Esophagus (tissue), 2 donors: ENCODE results near the gene ATP8A2. TPM values are rescaled to one million over a fixed set of nuclear protein-coding genes. Genes with fewer than 3 reads are reported as not detected.

Experiments used
- H3K27ac ChIP-seq, 2 donors: one replicate each; pipeline ENCODE4 v1.5.1; 2013; ENCODE audit warnings: low read depth in 2 of 2, mild to moderate bottlenecking in 2 of 2, inconsistent platforms in 1 of 2, low read length in 1 of 2, moderate library complexity in 1 of 2
- H3K27me3 ChIP-seq, 2 donors: one replicate each; pipeline ENCODE4 v1.6.1; 2013; ENCODE audit warnings: low read length in 2 of 2, control low read depth in 1 of 2, mild to moderate bottlenecking in 1 of 2; ENCODE audit not compliant: insufficient read depth in 2 of 2, control insufficient read depth in 1 of 2
- H3K36me3 ChIP-seq, 2 donors: one replicate each; pipeline ENCODE4 v1.6.1; 2013; ENCODE audit warnings: low read length in 1 of 2; ENCODE audit not compliant: control insufficient read depth in 2 of 2, insufficient read depth in 2 of 2
- H3K4me1 ChIP-seq, 2 donors: one replicate each; pipeline ENCODE4 v1.6.1; 2013; ENCODE audit warnings: low read length in 1 of 2; ENCODE audit not compliant: control insufficient read depth in 2 of 2, insufficient read depth in 2 of 2
- H3K4me3 ChIP-seq, 2 donors: one replicate each; pipeline ENCODE4 v1.5.1; 2013; ENCODE audit warnings: low read length in 2 of 2, mild to moderate bottlenecking in 2 of 2, low read depth in 1 of 2, moderate library complexity in 1 of 2
- H3K9me3 ChIP-seq, 2 donors: one replicate each; pipeline ENCODE4 v1.6.1; 2013; ENCODE audit warnings: mild to moderate bottlenecking in 2 of 2, low read depth in 1 of 2, low read length in 1 of 2, moderate library complexity in 1 of 2; ENCODE audit not compliant: control insufficient read depth in 2 of 2, insufficient read depth in 1 of 2
- WGBS, 2 donors: extraction: QIAGEN DNeasy Blood & Tissue Kit; methylation state at CpG; one replicate each; pipeline ENCODE4 v1.1.7; 2013; 5-methylcytosine and 5-hydroxymethylcytosine counted together
- polyA plus RNA-seq, 2 donors: library from polyadenylated mRNA; stranded (reverse); fragments of 200-250 nt; gene quantifications; one replicate each; pipeline ENCODE4 v1.2.3, GENCODE V29; 2013
- donor health status: healthy with polysubstance abuse.
- donor health status: Bipolar disorder and iron deficiency.

Gene ATP8A2
- polyA plus RNA-seq, 2 donors: 0.01 TPM; not detected in 1

DNA sequence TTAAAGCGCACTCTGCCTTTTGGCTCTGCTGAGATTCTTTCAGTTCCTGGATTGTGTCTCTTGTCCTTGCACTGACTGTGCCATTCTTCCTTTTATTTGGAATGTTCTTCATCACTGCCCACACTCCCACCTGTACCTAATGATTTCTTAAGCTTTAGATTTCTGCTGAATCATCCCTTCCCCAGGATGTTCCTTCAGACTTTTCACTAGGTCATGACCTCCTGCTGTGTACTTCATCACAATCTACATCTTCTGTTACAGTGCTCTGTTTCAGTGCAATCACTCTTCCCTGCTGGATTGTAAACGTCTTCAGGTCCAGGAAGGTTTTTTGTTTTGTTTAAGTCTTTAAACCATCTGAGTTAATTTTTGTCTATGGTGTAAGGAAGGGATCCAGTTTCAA, 281.0 kb downstream of the ATP8A2 start:
- Histone ChIP-seq H3K27ac (no peak overlapping the region), H3K27me3 (no peaks in the 10 kb centered on the region), H3K4me1 (no peaks in the 10 kb centered on the region), H3K36me3 (no peaks in the 10 kb centered on the region), H3K9me3 (peaks cover 3 to 6% of the 10 kb centered on the region in 2 donors), H3K4me3 (no peak overlapping the region)
- WGBS, 2 donors: 40 to 57% methylated on average over 2 of the region's 2 CpGs

DNA sequence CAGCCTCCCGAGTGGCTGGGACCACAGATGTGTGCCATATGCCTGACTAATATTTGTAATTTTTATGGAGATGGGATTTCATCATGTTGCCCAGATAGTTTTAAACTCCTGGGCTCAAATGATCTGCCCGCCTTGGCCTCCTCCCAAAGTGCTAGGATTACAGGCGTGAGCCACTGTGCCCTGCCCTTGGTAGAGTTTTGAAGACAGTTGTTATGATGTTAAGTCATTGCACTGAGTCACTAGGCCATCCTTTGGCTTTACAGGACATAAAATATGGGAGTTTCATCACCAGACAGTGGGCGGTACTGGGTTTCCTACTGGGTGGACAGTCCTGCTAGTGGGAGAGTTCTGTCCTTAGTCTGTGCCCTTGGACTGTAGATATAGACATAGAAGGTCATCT, 282.5 kb downstream of the ATP8A2 start:
- Histone ChIP-seq H3K4me1 (no peaks in the 10 kb centered on the region), H3K27ac (no peak overlapping the region), H3K9me3 (peaks cover under 1% of the 10 kb centered on the region in 2 donors), H3K36me3 (no peaks in the 10 kb centered on the region), H3K27me3 (no peaks in the 10 kb centered on the region), H3K4me3 (no peak overlapping the region)
- WGBS, 2 donors: 82 to 86% methylated on average over 4 of the region's 4 CpGs

DNA sequence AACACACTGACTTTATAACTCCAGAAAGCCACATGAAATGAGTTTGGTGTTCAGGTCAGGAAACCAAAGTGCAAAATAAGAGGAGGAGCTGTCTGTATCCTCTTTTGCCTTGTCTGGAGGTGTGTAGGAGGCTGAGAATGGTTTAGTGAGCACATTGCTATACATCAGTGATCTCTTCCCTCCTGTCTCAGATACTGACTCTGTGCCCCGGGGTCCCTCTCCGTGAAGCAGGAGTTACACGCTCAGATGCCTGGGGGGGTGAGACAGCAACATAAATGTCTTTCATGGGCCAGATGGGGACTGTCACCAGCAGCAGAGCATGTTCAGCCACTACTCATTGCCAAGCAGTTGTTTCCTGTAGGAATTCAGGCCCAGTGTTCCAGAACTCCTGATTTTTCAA, 285.4 kb downstream of the ATP8A2 start:
- no peak overlapping the region for H3K4me3 ChIP-seq
- H3K4me1 ChIP-seq: no peaks in the 10 kb centered on the region
- no peaks in the 10 kb centered on the region for H3K27me3 ChIP-seq
- H3K9me3 ChIP-seq: no peaks in the 10 kb centered on the region
- no peaks in the 10 kb centered on the region for H3K36me3 ChIP-seq
- 52 to 88% methylated on average over 3 of the region's 3 CpGs for WGBS, 2 donors
- H3K27ac ChIP-seq: no peak overlapping the region

DNA sequence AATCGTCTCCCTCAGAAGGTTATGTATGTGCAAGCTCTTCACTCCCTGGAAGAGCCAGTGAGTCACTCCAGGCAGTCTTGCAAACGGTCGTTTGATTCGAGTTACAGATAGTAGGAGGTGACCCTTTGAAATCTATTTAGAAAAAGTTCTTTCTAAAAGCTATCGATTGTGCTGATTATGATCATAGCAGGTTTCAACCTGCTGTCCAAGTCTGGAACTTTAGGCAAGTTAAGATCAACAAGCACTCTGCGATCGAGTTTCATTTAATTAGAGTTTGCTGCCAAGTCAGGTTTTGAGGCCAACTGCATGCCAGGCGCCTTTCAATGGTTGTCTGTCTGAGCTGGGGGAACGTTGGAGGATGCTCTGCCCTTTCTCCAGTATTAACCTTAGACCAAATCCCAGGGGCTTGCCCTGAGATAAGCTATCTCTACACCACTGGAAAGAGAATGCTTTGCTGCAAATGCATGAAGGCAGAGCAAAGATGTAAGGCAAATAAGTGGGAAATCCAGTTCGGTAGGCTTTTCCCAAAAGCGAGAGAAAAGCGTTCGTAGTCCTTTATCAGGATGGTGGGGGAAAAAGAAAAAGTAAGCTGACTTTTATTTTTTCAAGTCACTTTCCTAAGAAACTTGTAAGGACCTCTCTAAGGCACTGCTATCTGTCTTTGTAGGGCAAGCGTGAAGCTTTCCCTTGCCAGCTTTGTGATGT, 287.5 kb downstream of the ATP8A2 start:
- H3K27ac ChIP-seq: no peak overlapping the region
- no peaks in the 10 kb centered on the region for H3K27me3 ChIP-seq
- H3K4me1 ChIP-seq: no peaks in the 10 kb centered on the region
- WGBS, 2 donors: 40 to 41% methylated on average over 14 of the region's 14 CpGs
- H3K4me3 ChIP-seq: no peak overlapping the region
- H3K36me3 ChIP-seq: no peaks in the 10 kb centered on the region
- no peaks in the 10 kb centered on the region for H3K9me3 ChIP-seq

DNA sequence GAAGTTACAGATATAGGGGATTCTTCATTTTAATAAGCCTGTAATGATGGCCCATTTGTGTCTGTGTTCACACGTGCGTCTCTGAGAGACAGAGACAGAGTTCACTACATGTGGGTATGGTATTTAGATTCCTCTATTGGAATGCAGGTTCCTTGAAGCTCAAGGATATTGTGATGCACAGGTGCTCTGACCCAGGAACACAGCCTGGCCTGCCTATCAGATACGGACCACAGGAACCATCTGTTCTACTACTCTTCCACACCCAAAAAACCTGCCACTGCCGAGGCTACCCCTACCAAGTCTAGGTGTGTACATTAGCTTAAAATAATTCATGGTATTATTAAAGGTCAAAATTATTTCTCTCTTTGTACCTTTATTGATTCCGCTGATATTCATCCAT, 289.2 kb downstream of the ATP8A2 start:
- Histone ChIP-seq H3K27ac (no peak overlapping the region), H3K36me3 (no peaks in the 10 kb centered on the region), H3K4me3 (no peak overlapping the region), H3K4me1 (no peaks in the 10 kb centered on the region), H3K27me3 (no peaks in the 10 kb centered on the region), H3K9me3 (no peaks in the 10 kb centered on the region)
- 73 to 83% methylated on average over 5 of the region's 5 CpGs for WGBS, 2 donors

DNA sequence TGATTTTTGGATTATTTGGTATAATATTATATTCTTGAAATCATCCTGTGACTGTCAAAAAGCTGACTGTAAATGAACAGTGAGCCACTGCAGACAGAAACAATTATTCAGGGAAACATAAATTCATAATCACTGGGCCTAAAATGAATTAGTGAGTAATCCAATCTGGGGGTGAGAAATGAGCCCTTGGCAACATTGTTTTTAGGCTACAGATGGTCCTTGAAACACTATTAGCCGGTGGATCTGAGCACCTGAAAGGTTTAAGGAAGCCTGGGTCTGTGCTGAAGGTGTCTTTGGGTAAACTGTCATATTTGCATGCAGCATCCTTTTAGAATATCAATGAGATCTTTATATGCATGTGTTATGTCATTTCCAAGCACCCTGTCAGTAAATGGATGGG, 290.7 kb downstream of the ATP8A2 start:
- H3K27me3 ChIP-seq: no peaks in the 10 kb centered on the region
- 69 to 75% methylated on average over 1 of the region's 1 CpG for WGBS, 2 donors
- no peak overlapping the region for H3K4me3 ChIP-seq
- H3K9me3 ChIP-seq: no peaks in the 10 kb centered on the region
- H3K36me3 ChIP-seq: no peaks in the 10 kb centered on the region
- H3K27ac ChIP-seq: no peak overlapping the region
- no peaks in the 10 kb centered on the region for H3K4me1 ChIP-seq

DNA sequence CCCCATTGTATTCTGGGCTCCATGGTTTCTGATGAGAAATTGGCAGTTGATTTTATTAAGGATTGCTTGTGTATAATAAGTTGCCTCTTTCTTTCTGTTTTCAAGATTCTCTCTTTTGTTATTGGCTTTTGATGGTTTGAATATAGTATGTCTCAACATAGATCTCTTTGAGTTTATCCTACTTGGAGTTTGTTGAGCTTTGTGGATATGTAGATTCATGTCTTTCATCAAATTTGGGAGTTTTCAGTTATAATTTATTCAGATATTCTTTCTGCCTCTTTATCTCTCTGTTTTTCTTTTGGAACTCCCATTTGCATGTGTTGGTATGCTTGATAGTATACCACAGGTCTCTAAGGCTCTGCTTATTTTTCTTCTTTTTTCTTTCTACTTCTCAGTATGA, 296.6 kb downstream of the ATP8A2 start:
- H3K4me3 ChIP-seq: no peak overlapping the region
- H3K9me3 ChIP-seq: no peaks in the 10 kb centered on the region
- no peaks in the 10 kb centered on the region for H3K36me3 ChIP-seq
- H3K27me3 ChIP-seq: no peaks in the 10 kb centered on the region
- H3K27ac ChIP-seq: no peak overlapping the region
- H3K4me1 ChIP-seq: no peaks in the 10 kb centered on the region

DNA sequence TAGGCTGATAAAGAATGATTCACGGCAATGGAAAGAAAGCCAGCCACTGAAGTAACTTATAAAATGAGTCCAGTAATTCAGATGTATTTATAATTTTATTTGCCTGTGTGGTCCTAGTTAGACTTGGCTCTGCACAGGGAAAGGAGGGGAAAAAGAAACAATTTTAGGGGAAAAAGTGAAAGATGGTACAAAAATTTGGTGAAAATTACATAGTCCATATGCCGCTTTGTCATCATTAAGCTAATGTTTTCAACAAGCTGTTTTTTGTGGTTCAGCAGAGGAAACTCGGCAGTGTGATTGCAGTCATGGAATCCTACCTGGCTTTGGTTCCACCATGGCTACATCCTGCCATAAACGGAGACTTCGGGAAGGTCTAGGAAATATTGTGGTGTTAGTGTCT, 301.9 kb downstream of the ATP8A2 start:
- Histone ChIP-seq H3K9me3 (peaks cover 0 to 2% of the 10 kb centered on the region in 2 donors), H3K27me3 (no peaks in the 10 kb centered on the region), H3K27ac (no peak overlapping the region), H3K36me3 (no peaks in the 10 kb centered on the region), H3K4me3 (no peak overlapping the region), H3K4me1 (no peaks in the 10 kb centered on the region)
- WGBS, 2 donors: 81 to 90% methylated on average over 5 of the region's 5 CpGs

DNA sequence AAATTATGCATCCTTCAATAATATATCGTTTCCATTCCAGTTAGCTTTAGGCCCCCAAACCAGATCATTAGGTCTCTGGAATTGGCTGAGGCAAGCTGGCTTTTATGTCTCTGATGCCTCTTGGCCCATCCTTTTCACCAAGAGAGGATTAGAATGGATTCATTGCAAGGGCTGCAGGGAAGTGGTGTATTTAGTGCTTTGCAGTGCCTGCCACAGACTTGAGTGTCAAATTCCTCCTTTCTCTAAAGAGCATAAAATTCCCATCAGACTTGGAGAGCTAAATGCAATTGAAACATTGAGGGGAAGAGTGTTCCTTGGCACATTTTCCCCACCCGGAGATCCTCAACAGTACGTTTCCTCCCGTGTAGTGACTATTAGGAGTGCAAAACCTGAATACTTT, 302.6 kb downstream of the ATP8A2 start:
- no peaks in the 10 kb centered on the region for H3K36me3 ChIP-seq
- WGBS, 2 donors: 83 to 85% methylated on average over 4 of the region's 4 CpGs

DNA sequence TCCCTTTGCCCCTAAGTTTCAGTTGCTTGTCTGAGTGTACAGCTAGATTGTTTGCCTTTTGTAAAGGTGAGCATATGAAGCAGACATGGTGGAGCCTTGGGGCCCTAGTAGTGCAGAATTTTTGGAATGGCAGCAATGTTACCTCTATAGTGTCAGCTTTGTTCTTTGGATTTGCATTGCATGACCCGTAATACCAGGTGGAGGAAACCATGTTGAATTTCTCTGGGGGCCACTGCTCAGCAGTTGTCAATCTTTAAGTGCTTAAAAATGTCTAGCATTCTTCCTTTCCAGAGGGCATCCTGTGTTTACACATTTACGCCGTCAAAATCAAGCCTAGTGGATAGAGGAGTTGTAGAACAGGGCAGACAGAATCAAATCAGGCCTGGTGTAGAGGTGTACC, 303.3 kb downstream of the ATP8A2 start:
- H3K27ac ChIP-seq: no peak overlapping the region
- WGBS, 2 donors: 68 to 80% methylated on average over 3 of the region's 3 CpGs
- H3K9me3 ChIP-seq: peaks cover 0 to 2% of the 10 kb centered on the region in 2 donors
- H3K27me3 ChIP-seq: no peaks in the 10 kb centered on the region
- H3K4me3 ChIP-seq: no peak overlapping the region
- no peaks in the 10 kb centered on the region for H3K36me3 ChIP-seq
- no peaks in the 10 kb centered on the region for H3K4me1 ChIP-seq

More for the DNA sequence above, 302.6 kb downstream of the ATP8A2 start:
- H3K9me3 ChIP-seq: peaks cover 0 to 2% of the 10 kb centered on the region in 2 donors
- no peaks in the 10 kb centered on the region for H3K4me1 ChIP-seq
- H3K27ac ChIP-seq: no peak overlapping the region
- H3K4me3 ChIP-seq: no peak overlapping the region
- no peaks in the 10 kb centered on the region for H3K27me3 ChIP-seq
